ENCODE measurements around the gene MCOLN3.

The MCOLN3 gene

GRCh38 chr1:84975035-84975434, 73.3 kb downstream of the MCOLN3 start:
- ChIA-PET POLR2A (no interaction called here), CTCF (interaction anchor here (0.7 to 1.2 kb wide), 2 partner anchors 30 kb away, joined by 3 to 4 read pairs; no protein-coding TSS in a partner anchor)
- Histone ChIP-seq H3K9me3 (ENCODE audit: control insufficient read depth, insufficient read depth, low read depth, low read length) (no peaks in the 10 kb centered on the region), H3K4me1 (ENCODE audit: control insufficient read depth, insufficient read depth, low read length) (peaks cover 9% of the 10 kb centered on the region), H3K27ac (ENCODE audit: extremely low read depth, low read depth, low read length) (no peak overlapping the region), H3K36me3 (ENCODE audit: control insufficient read depth in 2 of 2, insufficient read depth in 1 of 2, low read length in 2 of 2) (no peaks in the 10 kb centered on the region; a peak in 1 of 3 replicates), H3K4me3 (ENCODE audit: low read depth, low read length) (no peak overlapping the region)
- TF ChIP-seq ZBTB1 (tag by site-specific recombination; IDR thresholded peaks at IDR 0.05) (no peak), ZNF521 (tag by site-specific recombination; IDR thresholded peaks at IDR 0.05) (no peak), ZNF624 (tag by site-specific recombination; IDR thresholded peaks at IDR 0.05) (no peak), ZSCAN4 (tag by site-specific recombination; IDR thresholded peaks at IDR 0.05) (no peak), ZNF2 (tag by site-specific recombination; IDR thresholded peaks at IDR 0.05) (no peak), ZNF785 (tag by site-specific recombination; IDR thresholded peaks at IDR 0.05) (no peak), ZNF747 (tag by site-specific recombination; IDR thresholded peaks at IDR 0.05) (no peak), ZNF354C (tag by site-specific recombination; IDR thresholded peaks at IDR 0.05; ENCODE audit: borderline replicate concordance, low read depth) (no peak), RBAK (tag by site-specific recombination; IDR thresholded peaks at IDR 0.05) (no peak), ZNF16 (tag by site-specific recombination; IDR thresholded peaks at IDR 0.05; ENCODE audit: low read depth) (no peak), ZNF184 (tag by site-specific recombination; IDR thresholded peaks at IDR 0.05) (no peak)

GRCh38 chr1:84973498-84974334, 74.6 kb downstream of the MCOLN3 start:
- TF ChIP-seq ZNF211 (tag by site-specific recombination; IDR thresholded peaks at IDR 0.05; ENCODE audit: low read depth) (no peak), ZFHX2 (tag by site-specific recombination; conservative IDR thresholded peaks at IDR 0.05) (peak; percentile 32), ZNF266 (tag by site-specific recombination; IDR thresholded peaks at IDR 0.05; ENCODE audit: low read depth) (no peak), ZNF654 (tag by site-specific recombination; IDR thresholded peaks at IDR 0.05; ENCODE audit: low read depth) (peak; percentile 5; the same call in 1 of the 2 replicates), ZNF629 (tag by site-specific recombination; IDR thresholded peaks at IDR 0.05) (no peak), KLF16 (tag by site-specific recombination; IDR thresholded peaks at IDR 0.05) (no peak)
- Histone ChIP-seq H3K9me3 (ENCODE audit: control insufficient read depth, insufficient read depth, low read depth, low read length) (no peaks in the 10 kb centered on the region), H3K4me3 (ENCODE audit: low read depth, low read length) (no peak overlapping the region), H3K27ac (ENCODE audit: extremely low read depth, low read depth, low read length) (no peak overlapping the region), H3K36me3 (ENCODE audit: control insufficient read depth in 2 of 2, insufficient read depth in 1 of 2, low read length in 2 of 2) (peaks cover 0 to 2% of the 10 kb centered on the region in 2 experiments; a peak in 2 of 3 replicates), H3K4me1 (ENCODE audit: control insufficient read depth, insufficient read depth, low read length) (peaks cover 9% of the 10 kb centered on the region)
- POLR2A ChIA-PET, result no interaction called here
- CTCF ChIA-PET, result interaction anchor here (1.2 kb wide), 1 partner anchor 29 kb away, joined by 3 read pairs; no protein-coding TSS in a partner anchor

- Histone ChIP-seq H3K4me3 (ENCODE audit: low read depth, low read length) (no peak overlapping the region), H3K9me3 (ENCODE audit: control insufficient read depth, insufficient read depth, low read depth, low read length) (no peaks in the 10 kb centered on the region), H3K4me1 (ENCODE audit: control insufficient read depth, insufficient read depth, low read length) (peaks cover 9% of the 10 kb centered on the region), H3K27ac (ENCODE audit: extremely low read depth, low read depth, low read length) (no peak overlapping the region), H3K36me3 (ENCODE audit: control insufficient read depth in 2 of 2, insufficient read depth in 1 of 2, low read length in 2 of 2) (peaks cover 0 to 2% of the 10 kb centered on the region in 2 experiments; a peak in 2 of 3 replicates)
- CTCF ChIA-PET, result interaction anchor here (0.6 to 2.6 kb wide), 5 partner anchors 28 to 922 kb away, joined by 3 to 9 read pairs (median 3); no protein-coding TSS in a partner anchor
- POLR2A ChIA-PET, result no interaction called here
- 0 out of 2 replicates have a peak, but pooled peaks have one; percentile 53 for TF ChIP-seq TRIM28 (IDR thresholded peaks at IDR 0.05; ENCODE audit: borderline replicate concordance, low read length)
- TF ChIP-seq ZNF146 (tag by site-specific recombination; IDR thresholded peaks at IDR 0.05), result no peak
- TF ChIP-seq ZNF416 (tag by site-specific recombination; IDR thresholded peaks at IDR 0.05), result no peak
- TF ChIP-seq ZBTB48 (tag by site-specific recombination; IDR thresholded peaks at IDR 0.05), result no peak
- no peak for TF ChIP-seq ZNF114 (tag by site-specific recombination; IDR thresholded peaks at IDR 0.05)
- TF ChIP-seq PRDM6 (tag by site-specific recombination; IDR thresholded peaks at IDR 0.05), result 0 out of 2 replicates have a peak, but pooled peaks have one; percentile 39
- no peak for TF ChIP-seq SCRT1 (tag by site-specific recombination; IDR thresholded peaks at IDR 0.05; ENCODE audit: borderline replicate concordance)
- TF ChIP-seq ZNF660 (tag by site-specific recombination; IDR thresholded peaks at IDR 0.05), result no peak
- no peak for TF ChIP-seq ZSCAN23 (tag by site-specific recombination; IDR thresholded peaks at IDR 0.05)
- TF ChIP-seq SP3 (tag by site-specific recombination; IDR thresholded peaks at IDR 0.05), result no peak
- no peak for TF ChIP-seq ZBTB7A (tag by site-specific recombination; IDR thresholded peaks at IDR 0.05; ENCODE audit: low read depth)
- TF ChIP-seq ZNF571 (tag by site-specific recombination; IDR thresholded peaks at IDR 0.05), result no peak
- no peak for TF ChIP-seq ZNF658 (tag by site-specific recombination; IDR thresholded peaks at IDR 0.05)
- TF ChIP-seq ZNF302 (tag by site-specific recombination; IDR thresholded peaks at IDR 0.05; ENCODE audit: low read depth), result no peak
Measured at GRCh38 chr1:84972377-84972987, 75.8 kb downstream of the MCOLN3 start.
